Transverse colon (tissue), 4 donors: Measurements from ENCODE around the gene GOLGA5. TPM values are rescaled to one million over a fixed set of nuclear protein-coding genes. Genes with fewer than 3 reads are reported as not detected.

Experiments used
- DNase-seq: peaks from one replicate; pipeline ENCODE4 v3.0.0-alpha.2; 2019
- H3K27ac ChIP-seq, 4 donors: fragments of 200-600 bp; sonication (generic); 2 replicates each; pipeline ENCODE4 v1.5.1; 2016 to 2018; ENCODE audit warnings: inconsistent platforms in 4 of 4
- H3K27me3 ChIP-seq: fragments of 200-600 bp; sonication (generic); 2 replicates; pipeline ENCODE4 v1.5.1; 2017; ENCODE audit warnings: inconsistent platforms
- H3K36me3 ChIP-seq, 4 donors: fragments of 200-600 bp; sonication (generic); 2 replicates each; pipeline ENCODE4 v1.5.1; 2017 to 2019; ENCODE audit warnings: inconsistent platforms in 4 of 4
- H3K4me1 ChIP-seq, 4 donors: fragments of 200-600 bp; sonication (generic); 2 replicates each; pipeline ENCODE4 v1.5.1; 2017 to 2020; ENCODE audit warnings: inconsistent platforms in 4 of 4
- H3K4me3 ChIP-seq, 4 donors: fragments of 200-600 bp; sonication (generic); 1 replicate in 1 of 4; 2 replicates in 3 of 4; pipeline versions ENCODE4 v1.5.1 to v1.6.1; 2017 to 2019; ENCODE audit warnings: inconsistent platforms in 4 of 4
- H3K9me3 ChIP-seq, 2 donors: fragments of 200-600 bp; sonication (generic); 2 replicates each; pipeline ENCODE4 v1.5.1; 2017 to 2019; ENCODE audit warnings: inconsistent platforms in 2 of 2
- EP300 ChIP-seq: sonication (generic); formaldehyde crosslinking; IDR thresholded peaks from one replicate; pipeline ENCODE4 v1.6.1; 2017; ENCODE audit warnings: antibody characterized with exemption, low read depth
- POLR2A ChIP-seq: fragments of 450-650 bp; IDR thresholded peaks from one replicate; pipeline ENCODE4 v1.6.1; 2016; ENCODE audit warnings: antibody characterized with exemption, mild to moderate bottlenecking, moderate library complexity
- POLR2AphosphoS5 ChIP-seq, 3 donors: sonication (generic); formaldehyde crosslinking; IDR thresholded peaks; one replicate each; pipeline ENCODE4 v1.6.1; 2016; ENCODE audit warnings: antibody characterized with exemption in 3 of 3
- WGBS, 2 donors: methylation state at CpG; one replicate each; pipeline ENCODE4 v1.1.5; 2018; ENCODE audit warnings: low coverage in 1 of 2; 5-methylcytosine and 5-hydroxymethylcytosine counted together
- in situ Hi-C, 4 donors: fragments of 200-750 bp; cut with MboI; loops; one replicate each; pipeline versions ENCODE4 v1.15.0 to v1.15.1; 2017; ENCODE audit warnings: low sequenced_read_pairs in 3 of 4, low pct_ligation_motif_present in 1 of 4, low pct_unique_long_range_greater_than_20kb in 1 of 4
- intact Hi-C: fragments of 100-400 bp; cut with DNase I; formaldehyde crosslinking; loops from one replicate; pipeline ENCODE4 v1.15.1; 2023; ENCODE audit warnings: low total_unique reads
- total RNA-seq, 4 donors: library from RNA; depleted of rRNA; stranded (reverse); fragments of >200 nt; gene quantifications; one replicate each; pipeline ENCODE4 v1.1.0, GENCODE V29; 2016
- TF ChIP-seq, protein P1 (sequence below), 5 experiments: fragments of 200-600 bp in 3 of 5; fragments of 450-650 bp in 2 of 5; sonication (generic) in 3 of 5; IDR thresholded peaks; 1 replicate in 2 of 5; 2 replicates in 3 of 5; pipeline ENCODE4 v1.5.1; 2016 to 2017; ENCODE audit warnings: antibody characterized with exemption in 5 of 5, inconsistent platforms in 3 of 5, mild to moderate bottlenecking in 2 of 5, moderate library complexity in 1 of 5

Gene GOLGA5
- total RNA-seq, 4 donors from 2014 or later: 15.9 to 38.1 (median 30.3) TPM

DNA sequence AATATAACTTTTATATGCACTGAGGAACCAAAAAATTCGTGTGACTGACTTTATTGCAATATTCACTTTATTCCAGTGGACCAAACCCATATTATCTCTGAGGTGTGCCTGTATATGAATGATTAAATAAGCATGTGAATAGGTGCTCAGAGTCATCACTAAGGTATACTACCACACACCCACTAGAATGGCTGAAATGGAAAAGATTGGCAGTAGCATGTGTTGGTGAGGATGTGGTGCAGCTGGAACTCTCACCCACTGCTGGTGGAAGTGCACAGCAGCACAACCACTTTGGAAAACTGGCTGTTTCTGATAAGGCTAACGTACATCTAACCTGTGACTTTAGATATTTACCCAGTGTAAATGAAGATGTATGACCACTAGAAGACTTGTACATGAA lies 36.8 kb downstream of the GOLGA5 start:
- Histone ChIP-seq H3K9me3 (no peaks in the 10 kb centered on the region), H3K4me3 (no peak overlapping the region), H3K27ac (no peak overlapping the region), H3K27me3 (no peaks in the 10 kb centered on the region), H3K4me1 (no peaks in the 10 kb centered on the region), H3K36me3 (peaks cover 0 to 65% (median 20%) of the 10 kb centered on the region in 4 donors)
- in situ Hi-C loops (no loop called here), intact Hi-C loops (no loop called here)
- WGBS, 2 donors: 66 to 80% methylated on average over 2 of the region's 2 CpGs
- no peak for DNase-seq
- TF ChIP-seq EP300 (no peak), POLR2A (no peak), POLR2AphosphoS5 (IDR thresholded peaks at IDR 0.05) (no peak)
- TF ChIP-seq, protein P1, sequence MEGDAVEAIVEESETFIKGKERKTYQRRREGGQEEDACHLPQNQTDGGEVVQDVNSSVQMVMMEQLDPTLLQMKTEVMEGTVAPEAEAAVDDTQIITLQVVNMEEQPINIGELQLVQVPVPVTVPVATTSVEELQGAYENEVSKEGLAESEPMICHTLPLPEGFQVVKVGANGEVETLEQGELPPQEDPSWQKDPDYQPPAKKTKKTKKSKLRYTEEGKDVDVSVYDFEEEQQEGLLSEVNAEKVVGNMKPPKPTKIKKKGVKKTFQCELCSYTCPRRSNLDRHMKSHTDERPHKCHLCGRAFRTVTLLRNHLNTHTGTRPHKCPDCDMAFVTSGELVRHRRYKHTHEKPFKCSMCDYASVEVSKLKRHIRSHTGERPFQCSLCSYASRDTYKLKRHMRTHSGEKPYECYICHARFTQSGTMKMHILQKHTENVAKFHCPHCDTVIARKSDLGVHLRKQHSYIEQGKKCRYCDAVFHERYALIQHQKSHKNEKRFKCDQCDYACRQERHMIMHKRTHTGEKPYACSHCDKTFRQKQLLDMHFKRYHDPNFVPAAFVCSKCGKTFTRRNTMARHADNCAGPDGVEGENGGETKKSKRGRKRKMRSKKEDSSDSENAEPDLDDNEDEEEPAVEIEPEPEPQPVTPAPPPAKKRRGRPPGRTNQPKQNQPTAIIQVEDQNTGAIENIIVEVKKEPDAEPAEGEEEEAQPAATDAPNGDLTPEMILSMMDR (IDR thresholded peaks at IDR 0.05): no peak

DNA sequence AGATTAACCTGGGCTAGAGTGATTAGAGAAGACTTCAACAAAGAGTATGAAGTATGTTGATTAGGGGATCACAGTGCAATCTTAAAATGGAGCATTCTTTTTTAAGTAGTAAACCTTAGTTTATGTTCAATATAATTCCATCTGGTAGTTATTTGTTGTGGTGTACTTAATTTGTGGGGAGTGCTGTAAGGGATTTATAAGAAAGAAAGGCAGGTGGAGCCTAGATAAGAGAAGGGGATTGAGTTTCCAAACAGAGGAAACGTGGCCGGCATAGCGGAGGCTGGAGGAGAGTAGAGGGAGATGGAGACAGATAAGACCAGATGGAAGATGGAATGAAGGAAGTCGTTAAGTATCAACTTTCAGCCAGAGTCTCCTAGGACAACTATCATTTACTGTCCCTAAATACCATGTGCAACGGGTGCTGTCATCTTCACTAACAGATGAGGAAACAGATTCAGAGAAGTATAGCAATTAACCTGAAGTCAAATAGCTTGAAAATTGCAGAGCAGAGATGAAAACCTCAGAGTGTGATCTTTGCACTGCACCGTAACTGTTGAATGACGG lies 38.1 kb downstream of the GOLGA5 start:
- WGBS, 2 donors: 51 to 52% methylated on average over 6 to 7 of the region's 7 CpGs
- no peak for DNase-seq
- Histone ChIP-seq H3K27me3 (no peaks in the 10 kb centered on the region), H3K4me3 (no peak overlapping the region), H3K36me3 (peaks cover 0 to 65% (median 21%) of the 10 kb centered on the region in 4 donors), H3K4me1 (no peaks in the 10 kb centered on the region), H3K9me3 (no peaks in the 10 kb centered on the region), H3K27ac (no peak overlapping the region)
- intact Hi-C loops (no loop called here), in situ Hi-C loops (no loop called here)
- TF ChIP-seq EP300: no peak
- TF ChIP-seq, protein P1 (IDR thresholded peaks at IDR 0.05): no peak
- no peak for TF ChIP-seq POLR2A
- no peak for TF ChIP-seq POLR2AphosphoS5 (IDR thresholded peaks at IDR 0.05)

DNA sequence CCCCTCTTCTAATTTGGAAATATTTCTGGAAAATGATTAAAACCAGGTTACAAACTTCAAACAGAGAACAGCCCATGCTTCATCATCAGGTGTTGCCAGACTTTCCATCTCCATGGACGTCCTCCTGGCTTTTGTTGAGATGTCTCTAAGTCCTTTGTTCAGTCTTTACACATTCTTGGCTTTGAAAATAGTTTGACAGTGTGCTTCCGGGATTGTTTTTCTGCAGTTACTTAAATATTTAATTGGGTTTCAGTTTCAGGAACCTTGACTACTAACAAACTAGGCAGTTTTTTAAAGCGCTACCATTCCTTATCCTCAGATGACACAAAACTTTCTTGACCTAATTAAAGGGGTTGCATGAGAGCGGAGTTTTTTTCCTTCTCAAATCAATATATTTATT lies 47.8 kb downstream of the GOLGA5 start:
- WGBS, 2 donors: 70 to 85% methylated on average over 4 of the region's 4 CpGs
- no peak for DNase-seq
- in situ Hi-C loops: no loop called here
- Histone ChIP-seq H3K27me3 (no peaks in the 10 kb centered on the region), H3K4me1 (no peaks in the 10 kb centered on the region), H3K9me3 (no peaks in the 10 kb centered on the region), H3K36me3 (peaks cover 0 to 34% (median 15%) of the 10 kb centered on the region in 4 donors), H3K27ac (no peak overlapping the region), H3K4me3 (no peak overlapping the region)
- intact Hi-C loops: no loop called here
- TF ChIP-seq EP300 (no peak), POLR2A (no peak), POLR2AphosphoS5 (IDR thresholded peaks at IDR 0.05) (no peak)
- TF ChIP-seq, protein P1 (IDR thresholded peaks at IDR 0.05): no peak

DNA sequence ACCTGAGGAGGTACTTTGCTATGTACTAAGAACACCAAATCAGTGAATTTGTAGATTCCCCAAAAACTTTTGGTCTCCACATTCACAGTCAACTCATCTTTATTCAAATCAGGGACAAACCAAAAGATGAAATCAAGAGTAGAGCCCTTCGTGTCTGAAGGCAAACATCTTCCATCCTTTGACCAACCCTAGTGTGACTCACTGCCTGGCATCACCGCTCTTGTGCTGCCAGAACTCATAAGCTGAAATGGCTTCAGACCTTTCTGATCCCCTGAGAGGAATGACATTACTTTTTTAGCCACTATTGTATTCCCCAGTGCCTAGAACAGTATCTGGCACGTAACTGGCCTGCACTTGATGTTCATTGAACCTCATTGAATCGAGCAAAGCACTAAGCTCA lies 50.1 kb downstream of the GOLGA5 start:
- no peaks in the 10 kb centered on the region for H3K27me3 ChIP-seq
- no peak overlapping the region for H3K4me3 ChIP-seq
- peaks cover 0 to 20% (median 10%) of the 10 kb centered on the region in 4 donors for H3K36me3 ChIP-seq
- TF ChIP-seq, protein P1 (IDR thresholded peaks at IDR 0.05): no peak
- TF ChIP-seq POLR2A: no peak
- no peak for TF ChIP-seq EP300
- TF ChIP-seq POLR2AphosphoS5 (IDR thresholded peaks at IDR 0.05): no peak
- intact Hi-C loops: no loop called here
- in situ Hi-C loops: no loop called here
- DNase-seq: no peak
- 80 to 95% methylated on average over 3 to 4 of the region's 4 CpGs for WGBS, 2 donors
- H3K27ac ChIP-seq: no peak overlapping the region
- peaks cover 0 to 6% (median 0%) of the 10 kb centered on the region in 4 donors for H3K4me1 ChIP-seq
- no peaks in the 10 kb centered on the region for H3K9me3 ChIP-seq
